ENCODE results near the gene LOXHD1.

LOXHD1 gene

GRCh38 chr18:46657115-46657955 lies at the start of gene LOXHD1:
Gene LOXHD1, minus strand, starts transcription at chr18:46657220. Its CDS starts 187 bp downstream, at chr18:46657033.
- H3K9me3 Mint-ChIP-seq, result no peaks in the 10 kb centered on the region
- no peaks in the 10 kb centered on the region for H3K27me3 Mint-ChIP-seq
- H3K4me1 Mint-ChIP-seq (ENCODE audit: low read depth), result no peaks in the 10 kb centered on the region
- intact Hi-C loops (cut with micrococcal nuclease), result loop anchor here (10.0 kb wide), 1 partner anchor 483 kb away; a partner anchor contains a TSS
- H3K4me3 Mint-ChIP-seq, result no peak within 1 kb of the TSS
- no peaks in the 10 kb centered on the region for H3K36me3 Mint-ChIP-seq (ENCODE audit: low read depth)
- H3K27ac Mint-ChIP-seq, result no peak within 1 kb of the TSS

GRCh38 chr18:46705521-46705920 lies 48.5 kb upstream of the LOXHD1 start:
- Mint-ChIP-seq H3K27ac (no peak overlapping the region), H3K9me3 (no peaks in the 10 kb centered on the region), H3K36me3 (ENCODE audit: low read depth) (no peaks in the 10 kb centered on the region), H3K4me3 (no peak overlapping the region), H3K27me3 (peaks cover 2% of the 10 kb centered on the region), H3K4me1 (ENCODE audit: low read depth) (no peaks in the 10 kb centered on the region)
- intact Hi-C loops (cut with micrococcal nuclease), result no loop called here

GRCh38 chr18:46704816-46705215 lies 47.8 kb upstream of the LOXHD1 start:
- Mint-ChIP-seq H3K36me3 (ENCODE audit: low read depth) (no peaks in the 10 kb centered on the region), H3K4me3 (no peak overlapping the region)

GRCh38 chr18:46704189-46704588 lies 47.2 kb upstream of the LOXHD1 start:
- Mint-ChIP-seq H3K9me3 (no peaks in the 10 kb centered on the region), H3K27ac (no peak overlapping the region), H3K36me3 (ENCODE audit: low read depth) (no peaks in the 10 kb centered on the region), H3K4me1 (ENCODE audit: low read depth) (no peaks in the 10 kb centered on the region), H3K27me3 (peaks cover 2% of the 10 kb centered on the region), H3K4me3 (no peak overlapping the region)
- intact Hi-C loops (cut with micrococcal nuclease), result no loop called here

More at GRCh38 chr18:46704816-46705215, 47.8 kb upstream of the LOXHD1 start:
- Mint-ChIP-seq H3K27ac (no peak overlapping the region), H3K27me3 (peaks cover 2% of the 10 kb centered on the region), H3K4me1 (ENCODE audit: low read depth) (no peaks in the 10 kb centered on the region), H3K9me3 (no peaks in the 10 kb centered on the region)
- intact Hi-C loops (cut with micrococcal nuclease), result no loop called here

- Mint-ChIP-seq H3K27me3 (peaks cover 7% of the 10 kb centered on the region), H3K36me3 (ENCODE audit: low read depth) (no peaks in the 10 kb centered on the region), H3K27ac (no peak overlapping the region), H3K4me1 (ENCODE audit: low read depth) (no peaks in the 10 kb centered on the region), H3K9me3 (peaks cover 12% of the 10 kb centered on the region), H3K4me3 (no peak overlapping the region)
- intact Hi-C loops (cut with micrococcal nuclease), result no loop called here
Measured at GRCh38 chr18:46702471-46702870, 45.5 kb upstream of the LOXHD1 start.

GRCh38 chr18:46700066-46700824 lies 43.2 kb upstream of the LOXHD1 start:
- Mint-ChIP-seq H3K27me3 (peaks cover 9% of the 10 kb centered on the region), H3K4me1 (ENCODE audit: low read depth) (no peaks in the 10 kb centered on the region), H3K4me3 (no peak overlapping the region), H3K9me3 (peaks cover 12% of the 10 kb centered on the region), H3K27ac (no peak overlapping the region), H3K36me3 (ENCODE audit: low read depth) (no peaks in the 10 kb centered on the region)
- intact Hi-C loops (cut with micrococcal nuclease), result no loop called here

GRCh38 chr18:46696702-46697101 lies 39.7 kb upstream of the LOXHD1 start:
- Mint-ChIP-seq H3K9me3 (peaks cover 12% of the 10 kb centered on the region), H3K4me1 (ENCODE audit: low read depth) (no peaks in the 10 kb centered on the region), H3K4me3 (no peak overlapping the region), H3K36me3 (ENCODE audit: low read depth) (no peaks in the 10 kb centered on the region), H3K27me3 (peaks cover 7% of the 10 kb centered on the region), H3K27ac (no peak overlapping the region)
- intact Hi-C loops (cut with micrococcal nuclease), result no loop called here

GRCh38 chr18:46696268-46696667 lies 39.2 kb upstream of the LOXHD1 start:
- intact Hi-C loops (cut with micrococcal nuclease), result no loop called here
- Mint-ChIP-seq H3K36me3 (ENCODE audit: low read depth) (no peaks in the 10 kb centered on the region), H3K9me3 (peaks cover 12% of the 10 kb centered on the region), H3K27ac (no peak overlapping the region), H3K27me3 (peaks cover 7% of the 10 kb centered on the region), H3K4me3 (no peak overlapping the region), H3K4me1 (ENCODE audit: low read depth) (no peaks in the 10 kb centered on the region)

- Mint-ChIP-seq H3K4me3 (no peak overlapping the region), H3K9me3 (peaks cover 12% of the 10 kb centered on the region), H3K36me3 (ENCODE audit: low read depth) (no peaks in the 10 kb centered on the region), H3K27me3 (peaks cover 7% of the 10 kb centered on the region), H3K27ac (no peak overlapping the region), H3K4me1 (ENCODE audit: low read depth) (no peaks in the 10 kb centered on the region)
- intact Hi-C loops (cut with micrococcal nuclease), result no loop called here
Measured at GRCh38 chr18:46693996-46694395, 37.0 kb upstream of the LOXHD1 start.

GRCh38 chr18:46688853-46689525 lies 32.0 kb upstream of the LOXHD1 start:
- Mint-ChIP-seq H3K27ac (no peak overlapping the region), H3K4me3 (no peak overlapping the region), H3K4me1 (ENCODE audit: low read depth) (no peaks in the 10 kb centered on the region), H3K27me3 (no peaks in the 10 kb centered on the region), H3K36me3 (ENCODE audit: low read depth) (no peaks in the 10 kb centered on the region), H3K9me3 (no peaks in the 10 kb centered on the region)
- intact Hi-C loops (cut with micrococcal nuclease), result no loop called here

- no peaks in the 10 kb centered on the region for H3K9me3 Mint-ChIP-seq
- no peaks in the 10 kb centered on the region for H3K4me1 Mint-ChIP-seq (ENCODE audit: low read depth)
- no peak overlapping the region for H3K27ac Mint-ChIP-seq
- H3K27me3 Mint-ChIP-seq, result peaks cover 1% of the 10 kb centered on the region
- intact Hi-C loops (cut with micrococcal nuclease), result no loop called here
- H3K36me3 Mint-ChIP-seq (ENCODE audit: low read depth), result no peaks in the 10 kb centered on the region
- H3K4me3 Mint-ChIP-seq, result no peak overlapping the region
Measured at GRCh38 chr18:46686186-46686585, 29.2 kb upstream of the LOXHD1 start.

- intact Hi-C loops (cut with micrococcal nuclease), result no loop called here
- H3K36me3 Mint-ChIP-seq (ENCODE audit: low read depth), result no peaks in the 10 kb centered on the region
- H3K4me1 Mint-ChIP-seq (ENCODE audit: low read depth), result peaks cover 5% of the 10 kb centered on the region
- H3K4me3 Mint-ChIP-seq, result no peak overlapping the region
- no peak overlapping the region for H3K27ac Mint-ChIP-seq
- peaks cover 1% of the 10 kb centered on the region for H3K27me3 Mint-ChIP-seq
- H3K9me3 Mint-ChIP-seq, result no peaks in the 10 kb centered on the region
Measured at GRCh38 chr18:46683252-46683651, 26.2 kb upstream of the LOXHD1 start.

GRCh38 chr18:46680784-46681695 lies 24.0 kb upstream of the LOXHD1 start:
- no peaks in the 10 kb centered on the region for H3K9me3 Mint-ChIP-seq
- peaks cover 1% of the 10 kb centered on the region for H3K27me3 Mint-ChIP-seq
- H3K4me3 Mint-ChIP-seq, result no peak overlapping the region
- H3K4me1 Mint-ChIP-seq (ENCODE audit: low read depth), result peaks cover 5% of the 10 kb centered on the region
- no peaks in the 10 kb centered on the region for H3K36me3 Mint-ChIP-seq (ENCODE audit: low read depth)
- intact Hi-C loops (cut with micrococcal nuclease), result no loop called here
- no peak overlapping the region for H3K27ac Mint-ChIP-seq

All from dendritic cell treated with granulocyte-macrophage colony-stimulating factor and Interleukin-4, amounts not matched to agents 40 ng/mL and 50 ng/mL, for 4 days (primary cell).